ENCODE data around the gene GSG1L. TPM values are rescaled to one million over a fixed set of nuclear protein-coding genes. Genes with fewer than 3 reads are reported as not detected.

GSG1L gene
- total and polyA plus RNA-seq, 2 of the 13 experiments (the other 11 are each of a cell fraction or from before 2014, with no cell fraction given) = not detected

GRCh38 chr16:28003923-28004322 is 59.6 kb downstream of the GSG1L start:
- Histone ChIP-seq H3K4me1 (ENCODE audit: insufficient read depth, low read length) (no peaks in the 10 kb centered on the region), H3K9me3 (ENCODE audit: low read length) (no peaks in the 10 kb centered on the region), H3K36me3 (replicated peaks in 1 of 2; ENCODE audit: control insufficient read depth in 1 of 2, insufficient read depth in 2 of 2, low read length in 2 of 2) (no peaks in the 10 kb centered on the region), H3K79me2 (ENCODE audit: insufficient read depth, low read length) (no peaks in the 10 kb centered on the region), H3K4me2 (ENCODE audit: low read depth, low read length) (no peak overlapping the region), H4K20me1 (ENCODE audit: insufficient read depth, low read length) (no peaks in the 10 kb centered on the region), H3K4me3 (replicated peaks in 1 of 3; ENCODE audit: insufficient read depth in 1 of 3, low read depth in 2 of 3, low read length in 3 of 3) (no peak overlapping the region), H3K9ac (ENCODE audit: insufficient read depth, low read depth, low read length) (no peak overlapping the region), H2AFZ (ENCODE audit: low read length) (no peak overlapping the region), H3K27ac (ENCODE audit: extremely low read length, insufficient read depth, low read length) (no peak overlapping the region), H3K27me3 (ENCODE audit: control insufficient read depth in 1 of 2, insufficient read depth in 2 of 2, low read length in 2 of 2) (peaks cover 0 to 26% of the 10 kb centered on the region in 2 experiments; a peak in 3 of 5 replicates)
- no peak for ATAC-seq
- DNase-seq (ENCODE audit: low spot score) = no peak
- 33% methylated on average over 8 of the region's 9 CpGs for WGBS (ENCODE audit: low lambda C conversion rate)
- no peak for FAIRE-seq
- CTCF ChIA-PET (ENCODE audit: low intra/inter-chr PET ratio, low total read pairs) = no interaction called here
- POLR2A ChIA-PET = no interaction called here
- intact Hi-C loops (cut with micrococcal nuclease; ENCODE audit: unreplicated experiment) = no loop called here
- BruUV-seq (replicated peaks) = no TSS peak
- in situ Hi-C loops (cut with HindIII; ENCODE audit: extremely low pct_ligation_motif_present, low pct_unique_long_range_greater_than_20kb) = no loop called here
- TF ChIP-seq ATF6 (CRISPR knock-in tag; conservative IDR thresholded peaks at IDR 0.05) = no peak
- TF ChIP-seq ZNF136 (CRISPR knock-in tag; IDR thresholded peaks at IDR 0.05; ENCODE audit: low read depth) = no peak

GRCh38 chr16:28003021-28003865 is 60.3 kb downstream of the GSG1L start:
- Histone ChIP-seq H4K20me1 (ENCODE audit: insufficient read depth, low read length) (no peaks in the 10 kb centered on the region), H3K79me2 (ENCODE audit: insufficient read depth, low read length) (no peaks in the 10 kb centered on the region), H3K4me1 (ENCODE audit: insufficient read depth, low read length) (no peaks in the 10 kb centered on the region), H3K4me3 (replicated peaks in 1 of 3; ENCODE audit: insufficient read depth in 1 of 3, low read depth in 2 of 3, low read length in 3 of 3) (no peak overlapping the region), H3K36me3 (replicated peaks in 1 of 2; ENCODE audit: control insufficient read depth in 1 of 2, insufficient read depth in 2 of 2, low read length in 2 of 2) (no peaks in the 10 kb centered on the region), H3K4me2 (ENCODE audit: low read depth, low read length) (no peak overlapping the region), H2AFZ (ENCODE audit: low read length) (no peak overlapping the region), H3K27ac (ENCODE audit: extremely low read length, insufficient read depth, low read length) (no peak overlapping the region), H3K9ac (ENCODE audit: insufficient read depth, low read depth, low read length) (no peak overlapping the region), H3K9me3 (ENCODE audit: low read length) (no peaks in the 10 kb centered on the region), H3K27me3 (ENCODE audit: control insufficient read depth in 1 of 2, insufficient read depth in 2 of 2, low read length in 2 of 2) (peaks cover 0 to 24% of the 10 kb centered on the region in 2 experiments; a peak in 2 of 5 replicates)
- WGBS (ENCODE audit: low lambda C conversion rate) = 27% methylated on average over 9 of the region's 14 CpGs
- no peak for ATAC-seq
- in situ Hi-C loops (cut with HindIII; ENCODE audit: extremely low pct_ligation_motif_present, low pct_unique_long_range_greater_than_20kb) (no loop called here), intact Hi-C loops (cut with micrococcal nuclease; ENCODE audit: unreplicated experiment) (no loop called here)
- CTCF ChIA-PET (ENCODE audit: low intra/inter-chr PET ratio, low total read pairs) = no interaction called here
- POLR2A ChIA-PET = no interaction called here
- BruUV-seq (replicated peaks) = no TSS peak
- FAIRE-seq = no peak
- TF ChIP-seq NFYB (CRISPR knock-in tag; IDR thresholded peaks at IDR 0.05) (peak; percentile 50), PBX3 (CRISPR knock-in tag; IDR thresholded peaks at IDR 0.05; ENCODE audit: borderline replicate concordance) (no peak), NFYC (CRISPR knock-in tag; IDR thresholded peaks at IDR 0.05) (0 out of 2 replicates have a peak, but pooled peaks have one; percentile 15)
- DNase-seq (ENCODE audit: low spot score) = no peak

Data from HepG2 (cell line).